Smooth muscle cell (in vitro differentiated cells): ENCODE data around the gene UQCR11. TPM values are rescaled to one million over a fixed set of nuclear protein-coding genes. Genes with fewer than 3 reads are reported as not detected.

ENCODE experiments used
- DNase-seq: peaks from one replicate; lab custom pipeline; 2025; ENCODE audit not compliant: unreplicated experiment; lab: John Stamatoyannopoulos, UW
- H2AFZ ChIP-seq: fragments of 200-600 bp; sonication (generic); 2 replicates; pipeline ENCODE4 v1.6.0; 2016; ENCODE audit warnings: antibody characterized with exemption, low read depth, mild to moderate bottlenecking
- H3F3A ChIP-seq: fragments of 200-600 bp; sonication (generic); 2 replicates; pipeline ENCODE4 v1.6.0; 2017; ENCODE audit warnings: antibody characterized with exemption, low read depth
- H3K27ac ChIP-seq: fragments of 200-600 bp; sonication (generic); 2 replicates; pipeline ENCODE4 v1.5.1; 2016; ENCODE audit warnings: low read depth, mild to moderate bottlenecking
- H3K27me3 ChIP-seq: fragments of 200-600 bp; sonication (generic); 2 replicates; pipeline ENCODE4 v1.6.1; 2016; ENCODE audit warnings: low read depth, mild to moderate bottlenecking
- H3K36me3 ChIP-seq: fragments of 200-600 bp; sonication (generic); 2 replicates; pipeline ENCODE4 v1.5.1; 2016; ENCODE audit warnings: low read depth
- H3K4me1 ChIP-seq: fragments of 200-600 bp; sonication (generic); 2 replicates; pipeline ENCODE4 v1.5.1; 2016; ENCODE audit warnings: low read depth
- H3K4me2 ChIP-seq: fragments of 200-600 bp; sonication (generic); 2 replicates; pipeline ENCODE4 v1.6.0; 2016; ENCODE audit warnings: mild to moderate bottlenecking
- H3K4me3 ChIP-seq: fragments of 200-600 bp; sonication (generic); 2 replicates; pipeline ENCODE4 v1.5.1; 2016; ENCODE audit warnings: mild to moderate bottlenecking
- H3K79me2 ChIP-seq: fragments of 200-600 bp; sonication (generic); 2 replicates; pipeline ENCODE4 v1.6.0; 2016; ENCODE audit warnings: low read depth, mild to moderate bottlenecking
- H3K9ac ChIP-seq: fragments of 200-600 bp; sonication (generic); 2 replicates; pipeline ENCODE4 v1.6.0; 2016; ENCODE audit warnings: low read depth
- H3K9me3 ChIP-seq: fragments of 200-600 bp; sonication (generic); replicated peaks from 2 replicates; pipeline ENCODE4 v1.5.1; 2016; ENCODE audit warnings: low read depth
- H4K20me1 ChIP-seq: fragments of 200-600 bp; sonication (generic); 2 replicates; pipeline ENCODE4 v1.6.0; 2016; ENCODE audit warnings: low read depth
- WGBS: methylation state at CpG from one replicate; pipeline ENCODE4 v1.1.7; 2016; ENCODE audit warnings: low lambda C conversion rate; 5-methylcytosine and 5-hydroxymethylcytosine counted together
- polyA plus RNA-seq: library from polyadenylated mRNA; unstranded; fragments of >200 nt; fragmentation: Nextera tagmentation; extraction: Ambion mirVana; gene quantifications from 2 replicates; pipeline ENCODE4 v1.2.1, GENCODE V29; 2016
- total RNA-seq: library from RNA; depleted of rRNA; stranded (reverse); fragments of >200 nt; gene quantifications from 2 replicates; pipeline ENCODE4 v1.2.3, GENCODE V29; 2014
- TF ChIP-seq, protein P1 (sequence below): fragments of 200-600 bp; sonication (generic); IDR thresholded peaks from 2 replicates; pipeline ENCODE4 v1.5.1; 2017; ENCODE audit warnings: borderline replicate concordance, mild to moderate bottlenecking, antibody characterized with exemption; ENCODE audit not compliant: insufficient read depth, poor library complexity, severe bottlenecking

UQCR11 gene
- total and polyA plus RNA-seq, 2 experiments from 2014 or later = 32.3 to 592 TPM

DNA sequence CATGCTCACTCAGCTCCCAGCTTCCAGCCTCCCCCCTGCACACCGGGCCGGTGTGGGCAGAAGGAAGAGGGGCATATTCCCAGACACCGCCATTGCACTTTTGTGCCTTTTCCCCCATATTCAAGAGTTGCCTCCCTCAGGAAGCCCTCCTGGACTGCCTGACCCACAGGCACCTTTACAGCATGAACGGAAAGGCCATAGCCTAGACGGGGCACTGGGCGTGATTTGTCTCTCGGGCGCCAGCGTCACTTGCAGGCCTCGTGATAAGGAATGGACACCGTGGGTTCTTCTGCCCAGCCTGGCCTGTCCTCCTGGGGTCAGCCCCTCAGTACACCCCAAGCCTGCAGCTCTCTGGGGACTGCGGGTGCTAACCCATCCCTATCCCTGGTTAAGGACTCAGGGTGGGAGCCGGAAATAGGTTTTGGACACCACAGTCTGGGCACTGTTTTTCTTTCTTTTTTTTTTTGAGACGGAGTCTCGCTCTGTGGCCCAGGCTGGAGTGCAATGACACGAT is 933 bp upstream of the UQCR11 start:
- no peak overlapping the region for H2AFZ ChIP-seq
- H4K20me1 ChIP-seq = peaks cover 30% of the 10 kb centered on the region
- WGBS = 36% methylated on average over 16 of the region's 16 CpGs
- H3K27me3 ChIP-seq = no peaks in the 10 kb centered on the region
- peaks cover 4% of the 10 kb centered on the region for H3F3A ChIP-seq
- peak overlapping the region; percentile 89 for H3K4me2 ChIP-seq
- no peak for DNase-seq
- peak overlapping the region; percentile 79 for H3K27ac ChIP-seq
- peak overlapping the region; percentile 92 for H3K4me3 ChIP-seq
- TF ChIP-seq, protein P1, sequence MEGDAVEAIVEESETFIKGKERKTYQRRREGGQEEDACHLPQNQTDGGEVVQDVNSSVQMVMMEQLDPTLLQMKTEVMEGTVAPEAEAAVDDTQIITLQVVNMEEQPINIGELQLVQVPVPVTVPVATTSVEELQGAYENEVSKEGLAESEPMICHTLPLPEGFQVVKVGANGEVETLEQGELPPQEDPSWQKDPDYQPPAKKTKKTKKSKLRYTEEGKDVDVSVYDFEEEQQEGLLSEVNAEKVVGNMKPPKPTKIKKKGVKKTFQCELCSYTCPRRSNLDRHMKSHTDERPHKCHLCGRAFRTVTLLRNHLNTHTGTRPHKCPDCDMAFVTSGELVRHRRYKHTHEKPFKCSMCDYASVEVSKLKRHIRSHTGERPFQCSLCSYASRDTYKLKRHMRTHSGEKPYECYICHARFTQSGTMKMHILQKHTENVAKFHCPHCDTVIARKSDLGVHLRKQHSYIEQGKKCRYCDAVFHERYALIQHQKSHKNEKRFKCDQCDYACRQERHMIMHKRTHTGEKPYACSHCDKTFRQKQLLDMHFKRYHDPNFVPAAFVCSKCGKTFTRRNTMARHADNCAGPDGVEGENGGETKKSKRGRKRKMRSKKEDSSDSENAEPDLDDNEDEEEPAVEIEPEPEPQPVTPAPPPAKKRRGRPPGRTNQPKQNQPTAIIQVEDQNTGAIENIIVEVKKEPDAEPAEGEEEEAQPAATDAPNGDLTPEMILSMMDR = no peak
- peak overlapping the region; percentile 42 for H3K9ac ChIP-seq
- H3K9me3 ChIP-seq = no peaks in the 10 kb centered on the region
- H3K36me3 ChIP-seq = peaks cover under 1% of the 10 kb centered on the region
- H3K79me2 ChIP-seq = peaks cover 40% of the 10 kb centered on the region
- no peaks in the 10 kb centered on the region for H3K4me1 ChIP-seq

DNA sequence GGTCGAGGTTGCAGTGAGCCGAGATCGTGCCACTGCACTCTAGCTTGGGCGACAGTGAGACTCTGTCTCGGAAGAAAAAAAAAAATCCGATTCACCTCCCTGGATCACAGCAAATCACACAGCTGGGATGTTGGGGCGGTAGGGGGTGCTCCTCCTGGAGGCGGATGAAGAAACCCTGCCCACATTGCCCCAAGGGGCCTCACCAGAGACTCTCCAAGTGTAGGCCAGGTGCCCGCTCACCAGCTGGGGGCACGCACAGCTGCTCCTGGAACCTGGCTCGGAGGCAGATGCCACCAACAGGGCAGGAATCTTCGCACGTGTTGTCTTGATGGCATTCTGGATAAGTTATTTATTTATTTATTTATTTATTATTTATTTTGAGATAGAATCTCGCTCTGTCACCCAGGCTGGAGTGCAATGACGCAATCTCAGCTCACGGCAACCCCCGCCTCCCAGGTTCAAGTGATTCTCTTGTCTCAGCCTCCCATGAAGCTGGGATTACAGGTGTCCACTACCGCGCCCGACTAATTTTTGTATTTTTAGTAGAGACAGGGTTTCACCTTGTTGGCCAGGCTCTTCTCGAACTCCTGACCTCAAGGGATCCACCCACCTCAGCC is 3.1 kb downstream of the UQCR11 start:
- Histone ChIP-seq H3K36me3 (no peaks in the 10 kb centered on the region), H4K20me1 (peaks cover 61% of the 10 kb centered on the region), H3K4me2 (no peak overlapping the region), H3K4me3 (no peak overlapping the region), H3K4me1 (no peaks in the 10 kb centered on the region), H2AFZ (no peak overlapping the region), H3K79me2 (peaks cover 60% of the 10 kb centered on the region), H3F3A (peaks cover 4% of the 10 kb centered on the region), H3K27me3 (no peaks in the 10 kb centered on the region), H3K27ac (no peak overlapping the region), H3K9ac (no peak overlapping the region), H3K9me3 (no peaks in the 10 kb centered on the region)
- TF ChIP-seq, protein P1 = no peak
- 94% methylated on average over 21 of the region's 21 CpGs for WGBS
- DNase-seq = no peak

DNA sequence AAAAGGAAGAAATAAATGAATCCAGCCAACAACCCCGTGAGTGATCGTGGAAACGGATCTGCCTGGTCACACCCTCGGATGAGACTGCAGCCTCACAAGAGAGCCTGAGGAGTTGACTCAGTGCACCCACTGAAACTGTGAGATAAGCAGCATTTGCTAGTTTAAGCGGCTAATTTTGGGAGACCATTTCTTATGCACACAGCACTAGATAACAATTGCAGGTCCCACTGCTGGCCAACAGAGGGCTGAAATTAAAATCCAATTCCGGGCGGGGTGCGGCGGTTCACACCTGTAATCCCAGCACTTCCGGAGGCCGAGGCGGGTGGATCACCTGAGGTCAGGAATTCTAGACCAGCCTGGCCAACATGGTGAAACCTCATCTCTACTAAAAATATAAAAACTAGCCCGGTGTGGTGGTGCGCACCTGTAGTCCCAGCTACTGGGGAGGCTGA is 3.6 kb downstream of the UQCR11 start:
- TF ChIP-seq, protein P1 = no peak
- Histone ChIP-seq H3K79me2 (peaks cover 60% of the 10 kb centered on the region), H3K4me1 (no peaks in the 10 kb centered on the region), H3F3A (peaks cover 4% of the 10 kb centered on the region), H3K9me3 (no peaks in the 10 kb centered on the region), H2AFZ (no peak overlapping the region), H4K20me1 (peaks cover 61% of the 10 kb centered on the region), H3K4me2 (no peak overlapping the region), H3K27ac (no peak overlapping the region), H3K36me3 (no peaks in the 10 kb centered on the region), H3K9ac (no peak overlapping the region), H3K4me3 (no peak overlapping the region), H3K27me3 (no peaks in the 10 kb centered on the region)
- WGBS = 96% methylated on average over 14 of the region's 14 CpGs
- no peak for DNase-seq

DNA sequence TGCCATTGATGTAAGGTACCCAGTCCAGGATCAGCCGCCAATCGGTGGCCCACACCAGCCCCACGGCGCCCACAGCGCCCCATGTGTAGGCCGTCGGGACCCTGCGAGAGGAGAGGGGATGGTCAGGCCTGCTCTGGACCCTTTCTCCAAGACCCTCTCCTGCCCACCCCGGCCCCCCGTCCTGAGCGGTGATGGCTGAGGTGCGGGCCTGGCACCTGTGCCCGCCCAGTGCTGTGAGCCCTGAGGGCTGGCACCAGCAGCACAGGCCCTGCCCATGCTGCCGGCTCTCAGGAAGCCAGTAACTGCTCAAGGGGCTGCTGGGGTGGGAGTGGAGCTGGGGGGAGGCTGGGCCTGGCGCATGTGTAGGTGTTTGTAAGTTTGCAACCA is 5.8 kb downstream of the UQCR11 start:
- Histone ChIP-seq H2AFZ (no peak overlapping the region), H3F3A (no peaks in the 10 kb centered on the region), H3K27ac (no peak overlapping the region), H3K79me2 (peaks cover 52% of the 10 kb centered on the region), H4K20me1 (peaks cover 61% of the 10 kb centered on the region), H3K36me3 (no peaks in the 10 kb centered on the region), H3K4me1 (no peaks in the 10 kb centered on the region), H3K4me2 (no peak overlapping the region), H3K27me3 (no peaks in the 10 kb centered on the region), H3K9me3 (no peaks in the 10 kb centered on the region), H3K9ac (no peak overlapping the region), H3K4me3 (no peak overlapping the region)
- DNase-seq = no peak
- TF ChIP-seq, protein P1 = no peak
- 96% methylated on average over 15 of the region's 15 CpGs for WGBS
